Umbilical cord (tissue), 2 donors: ENCODE measurements around the gene RXRB. TPM values are rescaled to one million over a fixed set of nuclear protein-coding genes. Genes with fewer than 3 reads are reported as not detected.
A peak's percentile ranks its signal among the peaks of the same experiment; 100 is the strongest.

Experiments
- DNase-seq: peaks from one replicate; pipeline ENCODE4 v3.0.0-alpha.2; 2015; ENCODE audit warnings: low spot score
- total RNA-seq: library from RNA; depleted of rRNA; stranded (reverse); fragments of >200 nt; gene quantifications from one replicate; pipeline ENCODE4 v1.2.3, GENCODE V29; 2014; ENCODE audit warnings: low replicate concordance; ENCODE audit not compliant: insufficient read depth

The RXRB gene
- total RNA-seq, 1 donor from 2014 or later: 19.0 TPM

DNA sequence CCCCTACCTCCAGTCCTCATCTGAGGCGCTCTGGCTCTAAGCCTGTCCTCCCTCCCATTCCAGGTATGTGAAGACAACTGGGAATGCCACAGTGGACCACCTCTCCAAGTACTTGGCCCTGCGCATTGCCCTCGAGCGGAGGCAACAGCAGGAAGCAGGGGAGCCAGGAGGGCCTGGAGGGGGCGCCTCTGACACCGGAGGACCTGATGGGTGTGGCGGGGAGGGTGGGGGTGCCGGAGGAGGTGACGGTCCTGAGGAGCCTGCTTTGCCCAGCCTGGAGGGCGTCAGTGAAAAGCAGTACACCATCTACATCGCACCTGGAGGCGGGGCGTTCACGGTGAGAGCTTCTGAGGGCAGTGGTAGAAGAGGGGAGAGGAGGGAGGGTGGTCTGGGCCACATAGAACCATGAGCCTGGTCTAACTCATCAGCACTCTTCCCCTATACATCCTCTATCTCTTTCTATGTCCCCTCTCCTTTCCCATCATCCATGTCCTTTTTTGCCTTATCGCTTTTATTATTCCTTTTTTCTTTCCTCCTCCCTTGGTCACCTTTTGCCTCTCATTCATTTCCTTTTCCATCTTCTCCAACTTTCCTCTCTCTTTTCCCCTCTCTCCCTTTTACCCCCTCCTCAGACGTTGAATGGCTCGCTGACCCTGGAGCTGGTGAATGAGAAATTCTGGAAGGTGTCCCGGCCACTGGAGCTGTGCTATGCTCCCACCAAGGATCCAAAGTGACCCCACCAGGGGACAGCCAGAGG, 11.4 kb upstream of the RXRB start:
- DNase-seq: no peak

GRCh38 chr6:33211136-33211535, 10.7 kb upstream of the RXRB start:
- DNase-seq: no peak

DNA sequence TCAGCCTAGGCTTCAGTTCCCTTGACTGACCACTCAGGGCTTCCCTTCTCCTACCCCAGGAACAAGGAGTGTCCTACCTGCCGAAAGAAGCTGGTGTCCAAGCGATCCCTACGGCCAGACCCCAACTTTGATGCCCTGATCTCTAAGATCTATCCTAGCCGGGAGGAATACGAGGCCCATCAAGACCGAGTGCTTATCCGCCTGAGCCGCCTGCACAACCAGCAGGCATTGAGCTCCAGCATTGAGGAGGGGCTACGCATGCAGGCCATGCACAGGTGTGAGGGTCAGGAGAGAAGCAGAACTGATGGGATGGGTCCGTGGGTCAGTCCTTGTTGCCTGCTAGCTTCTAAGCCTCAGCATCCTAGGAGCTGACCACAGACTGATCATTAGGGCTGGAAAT, 9.4 kb upstream of the RXRB start:
- no peak for DNase-seq

- peak; percentile 86 for DNase-seq
These were observed 7.9 kb upstream of the RXRB start, which contains the start of gene RING1 for GRCh38 chr6:33208091-33208967. Gene RING1, plus strand, starts transcription at chr6:33208500. Its CDS starts 323 bp downstream, at chr6:33208823.

GRCh38 chr6:33207552-33208090, 7.2 kb upstream of the RXRB start:
- peak; percentile 70 for DNase-seq

- DNase-seq: no peak
These were observed 6.5 kb upstream of the RXRB start for GRCh38 chr6:33206864-33207551.

- DNase-seq: no peak
These were observed 5.8 kb upstream of the RXRB start for GRCh38 chr6:33206027-33206863.

GRCh38 chr6:33205191-33206026, 4.9 kb upstream of the RXRB start:
- no peak for DNase-seq

GRCh38 chr6:33204415-33205190, 4.1 kb upstream of the RXRB start, which contains the start of gene HSD17B8:
Gene HSD17B8, plus strand, starts transcription at chr6:33204655. Its CDS starts 14 bp downstream, at chr6:33204669.
- DNase-seq: peak; percentile 93

DNA sequence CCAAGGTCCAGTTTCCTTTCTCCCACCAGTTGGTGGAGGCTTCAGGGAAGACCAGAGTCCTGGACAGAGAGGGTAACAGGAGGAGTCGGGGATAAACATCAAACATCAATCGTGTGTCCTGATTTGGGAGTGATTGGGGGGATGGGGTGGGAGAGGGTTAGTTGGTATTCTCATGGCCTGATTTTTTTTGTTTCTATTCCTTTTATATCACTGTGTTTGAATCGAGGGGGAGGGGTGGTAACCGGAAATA, 3.6 kb upstream of the RXRB start:
- DNase-seq: no peak

- no peak for DNase-seq
These were observed 3.1 kb upstream of the RXRB start for GRCh38 chr6:33203443-33204164.

DNA sequence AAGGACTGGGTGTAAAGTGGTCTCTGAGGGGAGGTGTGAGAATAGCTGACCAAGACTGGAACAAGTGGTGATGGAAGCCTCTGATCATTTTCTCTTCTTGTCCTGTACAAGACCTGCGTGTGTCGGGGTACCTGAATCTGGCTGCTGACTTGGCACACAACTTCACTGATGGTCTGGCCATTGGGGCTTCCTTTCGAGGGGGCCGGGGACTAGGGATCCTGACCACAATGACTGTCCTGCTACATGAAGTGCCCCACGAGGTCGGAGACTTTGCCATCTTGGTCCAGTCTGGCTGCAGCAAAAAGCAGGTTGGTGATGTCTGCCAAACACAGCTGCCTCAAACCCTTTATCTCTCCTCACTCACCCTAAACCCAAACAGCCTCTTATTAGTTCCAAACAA, 2.3 kb upstream of the RXRB start:
- no peak for DNase-seq

- DNase-seq: no peak
These were observed 1.5 kb upstream of the RXRB start for GRCh38 chr6:33201935-33202334.

DNA sequence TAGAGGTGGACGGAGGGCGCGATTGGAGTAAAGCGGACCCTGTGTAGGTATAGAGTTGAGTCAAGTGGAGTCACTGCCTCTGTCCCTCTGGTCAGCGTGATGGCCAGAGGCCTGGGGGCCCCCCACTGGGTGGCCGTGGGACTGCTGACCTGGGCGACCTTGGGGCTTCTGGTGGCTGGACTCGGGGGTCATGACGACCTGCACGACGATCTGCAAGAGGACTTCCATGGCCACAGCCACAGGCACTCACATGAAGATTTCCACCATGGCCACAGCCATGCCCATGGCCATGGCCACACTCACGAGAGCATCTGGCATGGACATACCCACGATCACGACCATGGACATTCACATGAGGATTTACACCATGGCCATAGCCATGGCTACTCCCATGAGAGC, 681 bp upstream of the RXRB start:
- no peak for DNase-seq

GRCh38 chr6:33199687-33200218, 712 bp downstream of the RXRB start:
- DNase-seq: peak; percentile 75

DNA sequence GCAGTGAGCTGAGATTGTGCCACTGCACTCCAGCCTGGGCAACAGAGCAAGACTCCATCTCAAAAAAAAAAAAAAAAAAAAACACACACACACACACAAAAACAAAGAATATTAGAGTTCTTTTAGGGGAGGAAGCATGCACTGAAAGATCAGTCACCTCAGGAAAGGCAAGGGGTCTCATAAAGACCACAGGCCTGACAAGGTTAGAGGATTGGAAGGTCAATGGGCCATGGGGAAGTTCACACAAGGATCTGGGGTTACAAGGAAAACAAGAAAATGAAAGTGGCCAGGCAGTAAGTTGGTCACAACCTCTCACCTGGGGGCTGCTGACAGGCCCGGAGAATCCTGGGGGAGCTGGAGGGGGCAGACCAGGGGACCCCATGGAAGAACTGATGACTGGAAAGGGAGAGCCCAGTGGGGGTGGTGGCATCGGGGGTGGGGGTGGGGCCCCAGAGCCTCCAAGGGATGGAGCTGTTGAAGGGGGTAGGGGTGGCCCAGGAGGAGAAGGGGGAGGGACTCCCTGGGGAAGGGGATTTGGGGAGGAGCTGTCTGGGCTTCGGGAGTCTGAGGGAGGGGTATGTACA, 1.5 kb downstream of the RXRB start:
- DNase-seq: no peak

- DNase-seq: no peak
These were observed 2.2 kb downstream of the RXRB start for GRCh38 chr6:33198159-33198852.
